Ovary (tissue), 9 donors: ENCODE measurements around the gene NFKBIA. TPM values are rescaled to one million over a fixed set of nuclear protein-coding genes. Genes with fewer than 3 reads are reported as not detected.

Experiments used
- DNase-seq, 5 donors: peaks; one replicate each; pipeline ENCODE4 v3.0.0-alpha.2; 2019 to 2020
- H3K27ac ChIP-seq, 2 donors: fragments of 200-600 bp; one replicate each; pipeline versions ENCODE4 v1.5.1 to v1.8.0; 2019 to 2022
- H3K27me3 ChIP-seq: fragments of 200-600 bp; one replicate; pipeline ENCODE4 v1.8.0; 2022
- H3K36me3 ChIP-seq: fragments of 200-600 bp; sonication (generic); one replicate; pipeline ENCODE4 v1.5.1; 2019
- H3K4me1 ChIP-seq: one replicate; pipeline ENCODE4 v1.8.1; 2013; ENCODE audit warnings: mild to moderate bottlenecking, moderate library complexity; ENCODE audit not compliant: insufficient read depth
- H3K4me3 ChIP-seq: fragments of 200-600 bp; sonication (generic); one replicate; pipeline ENCODE4 v1.5.1; 2017
- H3K9me3 ChIP-seq, 2 donors: fragments of 200-600 bp in 1 of 2; sonication (generic) in 1 of 2; one replicate each; pipeline versions ENCODE4 v1.5.1 to v1.8.1; 2013 to 2019; ENCODE audit warnings: mild to moderate bottlenecking in 1 of 2, moderate library complexity in 1 of 2
- CTCF ChIP-seq, 3 donors: fragments of 450-650 bp in 2 of 3; fragments of 200-600 bp in 1 of 3; IDR thresholded peaks; one replicate each; pipeline versions ENCODE4 v1.5.1 to v1.8.0; 2016 to 2022; ENCODE audit warnings: antibody characterized with exemption in 3 of 3, mild to moderate bottlenecking in 1 of 3
- EP300 ChIP-seq: sonication (generic); formaldehyde crosslinking; IDR thresholded peaks from one replicate; pipeline ENCODE4 v1.6.1; 2017; ENCODE audit warnings: antibody characterized with exemption
- POLR2A ChIP-seq: fragments of 450-650 bp; IDR thresholded peaks from one replicate; pipeline ENCODE4 v1.6.1; 2017; ENCODE audit warnings: antibody characterized with exemption, mild to moderate bottlenecking, moderate library complexity
- WGBS, 3 donors: extraction: QIAGEN DNeasy Blood & Tissue Kit in 1 of 3; methylation state at CpG; one replicate each; pipeline versions ENCODE4 v1.1.5 to v1.1.7; 2013 to 2017; 5-methylcytosine and 5-hydroxymethylcytosine counted together
- intact Hi-C, 4 donors: fragments of 100-400 bp; cut with DNase I; formaldehyde crosslinking; loops; one replicate each; pipeline versions ENCODE4 v1.11.0 to v1.15.1; 2022 to 2023
- polyA plus RNA-seq, 2 donors: library from polyadenylated mRNA; stranded (reverse); fragments of 200-250 nt in 1 of 2; fragments of 350-450 nt in 1 of 2; fragmentation: Illumina TruSeq in 1 of 2; extraction: RNeasy Lipid Tissue Mini Kit (QIAGEN cat#74804) in 1 of 2; gene quantifications; one replicate each; pipeline ENCODE4 v1.2.3, GENCODE V29; 2013 to 2014
- total RNA-seq, 7 donors: library from RNA; depleted of rRNA in 2 of 7; stranded (reverse); fragments of >200 nt in 2 of 7; fragmentation: NEBNext Ultra II Directional in 3 of 7; extraction: Animal tissue kit (Norgen Biotek cat#: 25700) in 3 of 7; gene quantifications; one replicate each; pipeline versions ENCODE4 v1.1.0 to v1.2.4, GENCODE V29; 2016 to 2023
- donor health status: DM: no; HTN: no; CAD: no; lungs with moderate emphysema.
- donor health status: DM: no; HTN: no; CAD: no.
- donor health status: Bipolar disorder and iron deficiency.
- donor health status: DM: yes; HTN: yes; CAD: no.
- donor health status: DM: no; HTN: no; CAD: no.
- donor health status: DM: yes; HTN: yes; CAD: no.

NFKBIA gene
- total and polyA plus RNA-seq, 9 donors = 109 to 1,807 (median 222) TPM

GRCh38 chr14:35387713-35388579 is 16.6 kb downstream of the NFKBIA start:
- 92 to 97% (median 93%) methylated on average over 14 of the region's 14 CpGs for WGBS, 3 donors
- no peak overlapping the region for H3K4me3 ChIP-seq
- TF ChIP-seq EP300 = no peak
- no peak for TF ChIP-seq POLR2A
- no peak for TF ChIP-seq CTCF (IDR thresholded peaks at IDR 0.05)
- H3K27me3 ChIP-seq = no peaks in the 10 kb centered on the region
- no peak for DNase-seq
- no peaks in the 10 kb centered on the region for H3K36me3 ChIP-seq
- no peaks in the 10 kb centered on the region for H3K9me3 ChIP-seq
- peaks cover 21% of the 10 kb centered on the region for H3K4me1 ChIP-seq
- intact Hi-C loops = loop anchor here in 1 of 4 donors (5.0 kb wide), 1 partner anchor 46 kb away; no protein-coding TSS in a partner anchor
- H3K27ac ChIP-seq = peak overlapping the region in 1 of 2 donors; percentile 11

GRCh38 chr14:35387219-35387618 is 17.3 kb downstream of the NFKBIA start:
- TF ChIP-seq CTCF (IDR thresholded peaks at IDR 0.05) (no peak), POLR2A (no peak), EP300 (no peak)
- H3K4me3 ChIP-seq = no peak overlapping the region
- H3K36me3 ChIP-seq = no peaks in the 10 kb centered on the region
- WGBS, 3 donors = 89 to 94% (median 92%) methylated on average over 7 of the region's 7 CpGs
- H3K27me3 ChIP-seq = no peaks in the 10 kb centered on the region
- H3K9me3 ChIP-seq = no peaks in the 10 kb centered on the region
- DNase-seq = no peak
- peak overlapping the region in 1 of 2 donors; percentile 90 for H3K27ac ChIP-seq
- H3K4me1 ChIP-seq = peaks cover 21% of the 10 kb centered on the region
- intact Hi-C loops = loop anchor here in 1 of 4 donors (5.0 kb wide), 1 partner anchor 45 kb away; no protein-coding TSS in a partner anchor

GRCh38 chr14:35386673-35387125 is 17.9 kb downstream of the NFKBIA start:
- intact Hi-C loops = loop anchor here in 1 of 4 donors (5.0 kb wide), 1 partner anchor 44 kb away; no protein-coding TSS in a partner anchor
- peaks cover 21% of the 10 kb centered on the region for H3K4me1 ChIP-seq
- DNase-seq = no peak

More at GRCh38 chr14:35386673-35387125, 17.9 kb downstream of the NFKBIA start:
- H3K27ac ChIP-seq = peak overlapping the region; percentile 16 to 90
- 41 to 64% (median 51%) methylated on average over 12 of the region's 12 CpGs for WGBS, 3 donors
- TF ChIP-seq POLR2A (no peak), EP300 (no peak), CTCF (IDR thresholded peaks at IDR 0.05) (no peak)
- no peak overlapping the region for H3K4me3 ChIP-seq
- H3K27me3 ChIP-seq = no peaks in the 10 kb centered on the region
- no peaks in the 10 kb centered on the region for H3K9me3 ChIP-seq
- H3K36me3 ChIP-seq = no peaks in the 10 kb centered on the region
